Vagina (tissue), 2 donors: ENCODE measurements around the gene SSTR5.

ENCODE experiments used
- POLR2A ChIP-seq, 2 donors: fragments of 450-650 bp; IDR thresholded peaks; one replicate each; pipeline ENCODE4 v1.6.1; 2017; ENCODE audit warnings: antibody characterized with exemption in 2 of 2, mild to moderate bottlenecking in 2 of 2, moderate library complexity in 2 of 2
- POLR2AphosphoS5 ChIP-seq, 2 donors: sonication (generic); formaldehyde crosslinking; IDR thresholded peaks; one replicate each; pipeline ENCODE4 v1.9.0; 2017; ENCODE audit warnings: antibody characterized with exemption in 2 of 2, mild to moderate bottlenecking in 2 of 2, low read depth in 1 of 2; ENCODE audit not compliant: insufficient read depth in 1 of 2
- TF ChIP-seq, protein P1 (sequence below), 3 experiments: fragments of 450-650 bp in 2 of 3; fragments of 200-600 bp in 1 of 3; sonication (generic) in 1 of 3; IDR thresholded peaks; one replicate each; pipeline ENCODE4 v1.5.1; 2017 to 2019; ENCODE audit warnings: antibody characterized with exemption in 3 of 3, mild to moderate bottlenecking in 2 of 3, moderate library complexity in 2 of 3

DNA sequence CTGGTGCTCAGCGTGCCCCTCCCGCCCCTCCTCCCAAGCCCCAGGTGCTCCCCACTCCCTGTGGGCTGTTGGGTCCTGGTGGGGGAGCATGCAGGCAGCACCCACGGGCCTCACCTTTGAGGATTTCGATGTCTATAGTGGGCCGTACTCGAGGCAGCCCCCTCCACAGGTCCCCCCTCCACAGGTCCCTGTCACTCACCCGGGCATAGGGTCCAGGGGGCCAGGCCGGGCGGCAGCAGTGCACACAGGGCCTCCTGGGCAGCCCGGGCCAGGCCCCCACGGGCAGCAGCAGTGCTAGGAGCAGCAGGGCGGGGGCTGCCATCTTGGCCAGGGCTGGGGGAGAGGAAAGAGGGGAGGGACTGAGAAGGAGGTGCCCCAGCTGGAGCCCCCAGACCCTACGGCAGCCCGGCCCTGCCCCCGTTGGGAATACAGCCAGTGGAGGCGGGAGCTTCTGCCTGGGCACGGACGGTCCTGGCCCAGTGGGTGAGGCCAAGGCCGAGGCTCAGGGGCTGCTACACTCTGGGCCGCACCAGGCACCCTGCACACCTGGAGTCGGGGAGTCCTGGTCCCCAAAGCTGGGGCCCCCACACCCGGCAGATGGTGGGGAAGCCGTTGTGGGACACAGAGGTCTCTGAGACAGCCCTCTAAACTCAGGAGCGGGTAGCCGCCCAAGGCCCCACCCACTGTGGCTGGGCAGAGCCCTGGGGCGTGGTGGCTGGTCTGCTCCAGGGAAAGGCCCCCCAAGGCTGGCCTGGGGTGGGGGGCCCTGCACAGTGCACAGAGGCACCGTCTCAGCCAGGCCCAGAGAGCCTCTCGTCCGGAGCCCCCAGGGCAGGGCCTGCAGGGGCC, 22.3 kb downstream of the SSTR5 start:
- TF ChIP-seq, protein P1, sequence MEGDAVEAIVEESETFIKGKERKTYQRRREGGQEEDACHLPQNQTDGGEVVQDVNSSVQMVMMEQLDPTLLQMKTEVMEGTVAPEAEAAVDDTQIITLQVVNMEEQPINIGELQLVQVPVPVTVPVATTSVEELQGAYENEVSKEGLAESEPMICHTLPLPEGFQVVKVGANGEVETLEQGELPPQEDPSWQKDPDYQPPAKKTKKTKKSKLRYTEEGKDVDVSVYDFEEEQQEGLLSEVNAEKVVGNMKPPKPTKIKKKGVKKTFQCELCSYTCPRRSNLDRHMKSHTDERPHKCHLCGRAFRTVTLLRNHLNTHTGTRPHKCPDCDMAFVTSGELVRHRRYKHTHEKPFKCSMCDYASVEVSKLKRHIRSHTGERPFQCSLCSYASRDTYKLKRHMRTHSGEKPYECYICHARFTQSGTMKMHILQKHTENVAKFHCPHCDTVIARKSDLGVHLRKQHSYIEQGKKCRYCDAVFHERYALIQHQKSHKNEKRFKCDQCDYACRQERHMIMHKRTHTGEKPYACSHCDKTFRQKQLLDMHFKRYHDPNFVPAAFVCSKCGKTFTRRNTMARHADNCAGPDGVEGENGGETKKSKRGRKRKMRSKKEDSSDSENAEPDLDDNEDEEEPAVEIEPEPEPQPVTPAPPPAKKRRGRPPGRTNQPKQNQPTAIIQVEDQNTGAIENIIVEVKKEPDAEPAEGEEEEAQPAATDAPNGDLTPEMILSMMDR (IDR thresholded peaks at IDR 0.05), result no peak
- TF ChIP-seq POLR2AphosphoS5 (IDR thresholded peaks at IDR 0.05; ENCODE audit: insufficient read depth in 1 of 2, low read depth in 1 of 2) (no peak), POLR2A (IDR thresholded peaks at IDR 0.05) (no peak)
